CD4-positive, alpha-beta T cell treated with Interleukin-17A for 4 hours (primary cell): Measurements from ENCODE around the gene TARS2.

Experiments used
- DNase-seq: peaks from one replicate; pipeline ENCODE4 v3.0.0-alpha.2; 2020; ENCODE audit warnings: mixed read lengths

The TARS2 gene

GRCh38 chr1:150543500-150544143 lies 56.4 kb downstream of the TARS2 start:
- DNase-seq = no peak

GRCh38 chr1:150544204-150544603 lies 57.0 kb downstream of the TARS2 start:
- DNase-seq = no peak

GRCh38 chr1:150545486-150546032 lies 58.3 kb downstream of the TARS2 start:
- no peak for DNase-seq

GRCh38 chr1:150546294-150546937 lies 59.2 kb downstream of the TARS2 start:
- DNase-seq = no peak

GRCh38 chr1:150548324-150548631 lies 61.1 kb downstream of the TARS2 start:
- no peak for DNase-seq

- peak; percentile 44 for DNase-seq
Measured at GRCh38 chr1:150548632-150549495, 61.6 kb downstream of the TARS2 start, which contains the start of gene ADAMTSL4. ADAMTSL4 (plus strand) TSS chr1:150549408; CDS start chr1:150552289, 2,881 bp downstream.

- DNase-seq = no peak
Measured at GRCh38 chr1:150549496-150550221, 62.4 kb downstream of the TARS2 start.

GRCh38 chr1:150550222-150551050 lies 63.2 kb downstream of the TARS2 start:
- no peak for DNase-seq

GRCh38 chr1:150551051-150551783 lies 64.0 kb downstream of the TARS2 start:
- peak; percentile 33 for DNase-seq

GRCh38 chr1:150551784-150552127 lies 64.5 kb downstream of the TARS2 start:
- no peak for DNase-seq

- no peak for DNase-seq
Measured at GRCh38 chr1:150552128-150552910, 65.1 kb downstream of the TARS2 start.

- no peak for DNase-seq
Measured at GRCh38 chr1:150552911-150553289, 65.7 kb downstream of the TARS2 start.

- no peak for DNase-seq
Measured at GRCh38 chr1:150553392-150554085, 66.3 kb downstream of the TARS2 start.

- no peak for DNase-seq
Measured at GRCh38 chr1:150554086-150554452, 66.8 kb downstream of the TARS2 start.

- DNase-seq = no peak
Measured at GRCh38 chr1:150555198-150555970, 68.2 kb downstream of the TARS2 start.

GRCh38 chr1:150555971-150556865 lies 69.0 kb downstream of the TARS2 start:
- no peak for DNase-seq

GRCh38 chr1:150557065-150557600 lies 69.9 kb downstream of the TARS2 start:
- DNase-seq = no peak
